CD4-positive, alpha-beta T cell (primary cell): ENCODE results near the gene APOM. TPM values are rescaled to one million over a fixed set of nuclear protein-coding genes. Genes with fewer than 3 reads are reported as not detected.
A peak's percentile ranks its signal among the peaks of the same experiment; 100 is the strongest.

Experiments used
- ATAC-seq: fragments of 200-7000 bp; cut with Tn5 transposase; one replicate; pipeline ENCODE4 v1.10.0; 2022; ENCODE audit warnings: mild to moderate bottlenecking; ENCODE audit not compliant: poor library complexity
- CTCF ChIA-PET: fragments of 350-600 bp; sonication (Branson Sonifier 250); formaldehyde crosslinking; loops from one replicate; lab custom pipeline; 2021; ENCODE audit warnings: antibody characterized with exemption, inconsistent platforms; lab: Charles Lee
- POLR2A ChIA-PET: fragments of 350-600 bp; sonication (Branson Sonifier 250); formaldehyde crosslinking; loops from one replicate; lab custom pipeline; 2021; ENCODE audit warnings: antibody characterized with exemption, inconsistent platforms; lab: Charles Lee
- DNase-seq, 14 experiments: peaks; one replicate each; pipeline ENCODE4 v3.0.0-alpha.2; 2013 to 2020; ENCODE audit warnings: mixed read lengths in 2 of 14
- H3K27ac ChIP-seq, 2 donors: one replicate each; pipeline versions ENCODE4 v1.5.1 to v1.7.0; 2013; ENCODE audit warnings: low read length in 2 of 2, low read depth in 1 of 2, mild to moderate bottlenecking in 1 of 2
- H3K27me3 ChIP-seq, 2 experiments: 1 replicate in 1 of 2; 2 replicates in 1 of 2; pipeline versions ENCODE4 v1.6.1 to v1.7.0; 2013; ENCODE audit warnings: low read length in 2 of 2, control low read depth in 1 of 2, mild to moderate bottlenecking in 1 of 2, moderate library complexity in 1 of 2; ENCODE audit not compliant: insufficient read depth in 2 of 2, control insufficient read depth in 1 of 2
- H3K36me3 ChIP-seq: one replicate; pipeline ENCODE4 v1.6.1; 2013; ENCODE audit warnings: low read length, control low read depth; ENCODE audit not compliant: insufficient read depth
- H3K4me1 ChIP-seq: one replicate; pipeline ENCODE4 v1.6.1; 2013; ENCODE audit warnings: low read length, control low read depth; ENCODE audit not compliant: insufficient read depth
- H3K4me3 ChIP-seq: one replicate; pipeline ENCODE4 v1.5.1; 2013; ENCODE audit warnings: mild to moderate bottlenecking, low read length, moderate library complexity
- H3K9me3 ChIP-seq, 2 experiments: 1 replicate in 1 of 2; 2 replicates in 1 of 2; pipeline versions ENCODE4 v1.6.1 to v1.7.0; 2013; ENCODE audit warnings: low read length in 2 of 2, mild to moderate bottlenecking in 2 of 2, control low read depth in 1 of 2, moderate library complexity in 1 of 2; ENCODE audit not compliant: control insufficient read depth in 1 of 2, insufficient read depth in 1 of 2
- H3K27ac Mint-ChIP-seq: one replicate; pipeline ENCODE4 v1.8.0; 2020; ENCODE audit warnings: mixed read lengths
- H3K27me3 Mint-ChIP-seq: one replicate; pipeline ENCODE4 v1.8.0; 2021; ENCODE audit warnings: mixed read lengths
- H3K36me3 Mint-ChIP-seq: one replicate; pipeline ENCODE4 v1.8.0; 2021; ENCODE audit warnings: low read depth, mixed read lengths
- H3K4me1 Mint-ChIP-seq: one replicate; pipeline ENCODE4 v1.8.0; 2021; ENCODE audit warnings: low read depth, mixed read lengths
- H3K4me3 Mint-ChIP-seq: one replicate; pipeline ENCODE4 v1.8.0; 2020; ENCODE audit warnings: mild to moderate bottlenecking, mixed read lengths
- H3K9me3 Mint-ChIP-seq: one replicate; pipeline ENCODE4 v1.8.0; 2020; ENCODE audit warnings: mixed read lengths
- CTCF ChIP-seq: fragments of 200-600 bp; IDR thresholded peaks from one replicate; pipeline ENCODE4 v1.8.0; 2022; ENCODE audit warnings: antibody characterized with exemption, mild to moderate bottlenecking
- intact Hi-C, 2 experiments: fragments of 100-400 bp; cut with DNase I in 1 of 2; cut with micrococcal nuclease in 1 of 2; formaldehyde crosslinking; loops; one replicate each; pipeline versions ENCODE4 v1.15.1 to v1.9.0; 2023 to 2025; cut with DNase I, micrococcal nuclease
- total RNA-seq, 174 experiments: library from RNA in 2 of 174; stranded (reverse) in 2 of 174; gene quantifications; one replicate each; pipeline ENCODE4 v1.2.3 and lab custom pipeline; 2021 to 2026

Gene APOM
- total RNA-seq, 2 experiments from 2014 or later: 4.2 to 4.6 TPM

DNA sequence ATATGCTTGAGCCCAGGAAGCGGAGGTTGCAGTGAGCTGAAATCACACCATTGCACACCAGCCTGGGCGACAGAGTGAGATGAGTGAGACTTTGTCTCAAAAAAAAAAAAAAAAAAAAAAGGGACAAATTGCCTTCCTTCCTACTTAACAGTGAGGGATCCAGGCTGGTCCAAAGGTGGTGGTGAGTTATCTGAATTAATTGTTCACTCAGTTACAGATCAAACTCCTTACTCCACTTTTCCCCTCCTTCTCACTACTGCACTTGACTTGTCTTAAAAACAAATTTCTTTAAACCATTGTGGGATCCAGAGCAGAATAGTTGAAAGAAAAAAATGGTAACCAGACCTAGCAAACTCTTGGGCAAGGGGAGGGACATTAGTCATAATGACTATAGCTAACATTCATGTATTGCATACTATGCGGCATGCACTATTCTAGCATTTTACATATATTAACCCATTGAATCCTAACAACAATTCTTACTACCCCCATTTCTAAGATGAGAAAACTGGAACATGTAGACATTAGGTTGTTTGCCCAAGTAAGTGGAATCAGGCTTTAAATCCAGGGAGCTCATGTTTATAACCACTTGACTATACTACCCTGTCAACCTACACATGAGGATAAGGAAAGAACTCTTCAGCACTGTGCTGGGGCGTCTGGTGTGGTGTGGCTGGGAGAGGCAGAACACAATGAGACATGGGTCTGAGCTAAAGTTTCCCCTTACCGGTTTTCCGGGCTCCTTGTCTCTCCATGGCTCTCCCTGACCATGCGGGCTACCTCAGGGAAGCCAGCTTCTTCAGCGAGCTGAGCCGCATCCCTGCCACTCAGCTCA is 7.6 kb downstream of the APOM start:
- Mint-ChIP-seq H3K27ac (peak overlapping the region; percentile 97), H3K4me3 (peak overlapping the region; percentile 95), H3K9me3 (no peaks in the 10 kb centered on the region), H3K4me1 (peaks cover 72% of the 10 kb centered on the region), H3K27me3 (no peaks in the 10 kb centered on the region), H3K36me3 (peaks cover 77% of the 10 kb centered on the region)
- peaks cover 47% of the 10 kb centered on the region for H3K36me3 ChIP-seq
- DNase-seq (no peak), ATAC-seq (no peak)
- peaks cover 74% of the 10 kb centered on the region for H3K4me1 ChIP-seq
- ChIA-PET POLR2A (interaction anchor here (0.9 to 7.9 kb wide), 8 partner anchors 10 to 529 kb away, joined by 3 to 250 read pairs (median 6); partner anchors contain the start of genes ABHD16A, APOM, BAG6 and GPSM3), CTCF (interaction anchor here (1.2 kb wide), 1 partner anchor 10 kb away, joined by 5 read pairs; the partner anchor contains the start of gene BAG6)
- H3K27ac ChIP-seq: no peak overlapping the region
- intact Hi-C loops: loop anchor here in 1 of 2 experiments (5.0 to 10.0 kb wide), 3 partner anchors 531 to 1541 kb away; partner anchors contain the start of genes ABCF1, GPSM3, HSD17B8 and PBX2
- H3K9me3 ChIP-seq: no peaks in the 10 kb centered on the region
- peak overlapping the region; percentile 79 for H3K4me3 ChIP-seq
- no peaks in the 10 kb centered on the region for H3K27me3 ChIP-seq
- no peak for TF ChIP-seq CTCF

GRCh38 chr6:31663961-31664789 is 8.5 kb downstream of the APOM start:
- peak overlapping the region; percentile 95 for H3K4me3 Mint-ChIP-seq

More at GRCh38 chr6:31663961-31664789, 8.5 kb downstream of the APOM start:
- H3K4me3 ChIP-seq: peak overlapping the region; percentile 79
- H3K4me1 Mint-ChIP-seq: peaks cover 64% of the 10 kb centered on the region
- no peaks in the 10 kb centered on the region for H3K27me3 ChIP-seq
- DNase-seq (peak in 3 of 14 experiments; percentile 41 to 59 (median 43)), ATAC-seq (no peak)
- POLR2A ChIA-PET: interaction anchor here (0.6 to 7.9 kb wide), 25 partner anchors 11 to 1585 kb away, joined by 3 to 250 read pairs (median 5); partner anchors contain the start of genes ABHD16A, AIF1, APOM and BAG6
- no peaks in the 10 kb centered on the region for H3K9me3 ChIP-seq
- no peaks in the 10 kb centered on the region for H3K27me3 Mint-ChIP-seq
- H3K27ac ChIP-seq: peak overlapping the region; percentile 93 to 96
- peaks cover 84% of the 10 kb centered on the region for H3K36me3 Mint-ChIP-seq
- H3K4me1 ChIP-seq: peaks cover 71% of the 10 kb centered on the region
- H3K9me3 Mint-ChIP-seq: no peaks in the 10 kb centered on the region
- TF ChIP-seq CTCF: no peak
- H3K27ac Mint-ChIP-seq: peak overlapping the region; percentile 97
- intact Hi-C loops: loop anchor here (2.0 to 10.0 kb wide), 5 partner anchors 39 to 1541 kb away; partner anchors contain the start of genes ABCF1 (in 1 of the 2), ABHD16A (in 1 of the 2), GPSM3 (in 1 of the 2) and HSD17B8 (in 1 of the 2)
- peaks cover 48% of the 10 kb centered on the region for H3K36me3 ChIP-seq
- CTCF ChIA-PET: interaction anchor here (0.8 to 1.2 kb wide), 3 partner anchors 10 to 113 kb away, joined by 3 to 5 read pairs (median 3); partner anchors contain the start of gene BAG6
